Measurements from ENCODE around the gene RABGGTA.
"Not testable (repeated sequence)": the region's sequence is repeated elsewhere in the genome, so short reads cannot be mapped to it uniquely, and the experiment has no call there.

Gene RABGGTA

GRCh38 chr14:24260780-24261157, 10.6 kb downstream of the RABGGTA start:
- DNase-seq (ENCODE audit: low read depth): no peak

DNA sequence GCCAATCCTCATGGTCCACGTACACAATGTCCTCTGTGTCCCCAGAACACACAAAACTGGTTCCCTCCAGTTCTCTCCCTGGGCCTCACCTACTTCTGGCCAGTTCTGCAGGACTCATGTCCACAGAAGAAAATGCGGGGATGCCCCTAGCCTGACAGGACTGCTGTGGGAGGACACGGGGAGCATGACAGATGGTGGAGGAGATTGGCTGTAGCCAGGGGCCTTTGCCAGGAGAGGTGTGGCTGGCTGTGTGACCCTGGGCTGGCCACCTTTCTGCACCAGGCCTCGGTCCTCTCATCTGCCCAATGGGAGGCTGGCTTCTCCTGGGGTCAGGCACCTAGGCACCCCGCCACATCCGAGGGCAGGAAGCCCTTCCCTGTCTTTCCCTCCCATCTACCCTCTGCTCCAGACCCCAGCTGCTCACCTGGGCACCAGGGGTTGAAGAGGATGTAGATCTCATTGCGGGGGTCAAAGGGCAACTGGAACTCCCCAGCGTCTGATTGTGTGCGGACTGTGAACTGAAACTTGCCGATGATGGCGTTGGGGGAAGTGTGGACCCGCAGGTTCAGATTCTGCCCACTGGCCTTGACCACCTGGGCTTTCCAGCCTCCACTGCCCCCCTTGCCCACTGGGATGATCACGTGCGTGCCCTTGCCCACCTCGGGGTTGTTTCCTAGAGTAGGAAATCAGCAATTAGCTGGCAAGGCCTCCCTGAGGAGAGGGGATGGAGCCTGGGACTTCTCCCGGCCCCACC, 11.2 kb downstream of the RABGGTA start:
- DNase-seq (ENCODE audit: low read depth): no peak

DNA sequence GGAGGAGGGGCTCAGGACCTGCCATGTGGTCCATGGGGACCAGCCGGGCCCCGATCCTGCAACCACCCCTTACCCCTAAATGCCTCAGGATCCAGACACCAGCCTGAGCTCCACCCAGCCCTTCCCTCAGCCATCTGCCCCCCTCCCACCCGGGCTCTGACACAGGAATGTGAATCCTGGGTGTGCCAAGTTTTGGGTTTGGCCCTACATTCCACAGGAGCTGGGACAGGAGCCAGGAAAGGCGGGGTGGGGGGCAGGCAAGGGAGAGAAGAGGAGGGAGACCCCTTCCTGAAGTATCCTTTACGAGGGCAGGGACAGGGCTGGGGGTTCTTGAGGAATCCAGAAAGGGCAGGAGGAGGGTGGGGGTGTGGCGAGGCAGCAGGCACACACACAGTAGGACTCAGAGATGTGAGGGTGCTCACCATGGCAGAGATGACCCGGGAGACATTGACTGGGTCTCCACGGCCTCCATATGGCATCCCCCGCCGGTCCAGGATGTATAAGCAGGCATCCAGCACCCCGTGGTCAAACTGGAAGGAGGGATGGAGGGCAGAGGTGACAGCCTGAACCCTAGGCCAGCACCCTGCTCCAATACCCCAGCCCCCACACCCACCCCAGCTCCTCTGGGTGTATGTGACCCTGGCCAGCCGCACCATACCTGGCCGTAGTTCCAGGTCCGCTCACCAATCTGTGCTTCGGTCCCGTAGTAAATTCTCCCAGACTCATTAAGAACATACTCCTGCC, 11.9 kb downstream of the RABGGTA start:
- no peak for DNase-seq (ENCODE audit: low read depth)

DNA sequence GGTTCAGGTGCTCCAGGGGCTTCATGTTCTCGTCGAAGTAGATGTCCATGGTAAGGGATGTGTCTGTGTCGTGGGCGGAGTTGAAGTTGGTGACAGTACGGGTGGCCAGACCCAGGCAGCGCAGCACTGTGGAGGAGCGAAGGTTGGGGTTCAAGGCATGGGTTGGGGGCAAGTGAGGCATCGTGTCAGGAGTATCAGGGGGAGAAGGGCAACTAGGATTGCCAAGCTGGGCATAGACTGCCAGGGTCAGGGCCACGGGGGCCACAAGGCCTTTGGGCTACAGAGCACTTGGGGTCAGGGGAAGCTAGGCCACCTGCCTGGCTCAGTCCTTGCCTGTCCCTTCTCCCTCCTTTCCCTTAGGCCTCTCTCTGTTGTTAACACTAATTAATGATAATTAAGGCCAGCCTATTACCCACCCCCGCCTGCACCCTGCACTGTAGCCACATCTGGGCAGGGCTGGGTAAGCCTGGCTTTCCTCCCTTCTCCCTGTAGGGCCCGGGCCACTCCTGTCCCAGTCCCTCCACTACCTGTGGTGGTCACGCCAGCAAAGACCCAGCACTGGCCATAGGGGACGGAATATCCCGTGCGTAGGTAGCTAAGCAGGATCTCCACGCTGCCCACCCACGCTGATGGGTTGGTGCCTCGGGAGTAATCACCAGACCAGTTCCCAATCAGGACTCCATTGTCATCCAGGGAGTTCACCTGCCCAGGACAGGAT, 12.7 kb downstream of the RABGGTA start:
- DNase-seq (ENCODE audit: low read depth): no peak

- DNase-seq (ENCODE audit: low read depth): no peak
Measured at GRCh38 chr14:24258119-24258518, 13.3 kb downstream of the RABGGTA start.

DNA sequence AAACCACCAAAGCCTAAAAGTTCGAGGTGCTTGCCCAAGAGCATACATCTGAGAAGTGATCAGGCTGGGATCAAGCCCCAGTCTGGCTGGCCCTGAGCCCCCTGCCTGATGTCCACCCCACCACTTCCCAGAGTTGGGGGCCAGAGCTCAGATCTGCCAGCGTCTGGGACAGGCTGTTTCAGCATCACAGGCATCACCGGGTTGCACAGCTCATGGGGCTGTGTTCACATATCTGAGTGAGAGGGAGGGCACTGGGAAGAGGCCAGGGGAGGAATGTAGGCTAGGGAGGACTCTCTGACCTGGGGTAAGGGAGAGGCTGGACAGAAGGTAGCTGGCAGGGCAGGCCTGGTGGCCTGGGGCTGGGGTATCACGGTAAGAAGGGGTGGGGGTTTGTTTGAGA, 14.4 kb downstream of the RABGGTA start:
- DNase-seq (ENCODE audit: low read depth): no peak

DNA sequence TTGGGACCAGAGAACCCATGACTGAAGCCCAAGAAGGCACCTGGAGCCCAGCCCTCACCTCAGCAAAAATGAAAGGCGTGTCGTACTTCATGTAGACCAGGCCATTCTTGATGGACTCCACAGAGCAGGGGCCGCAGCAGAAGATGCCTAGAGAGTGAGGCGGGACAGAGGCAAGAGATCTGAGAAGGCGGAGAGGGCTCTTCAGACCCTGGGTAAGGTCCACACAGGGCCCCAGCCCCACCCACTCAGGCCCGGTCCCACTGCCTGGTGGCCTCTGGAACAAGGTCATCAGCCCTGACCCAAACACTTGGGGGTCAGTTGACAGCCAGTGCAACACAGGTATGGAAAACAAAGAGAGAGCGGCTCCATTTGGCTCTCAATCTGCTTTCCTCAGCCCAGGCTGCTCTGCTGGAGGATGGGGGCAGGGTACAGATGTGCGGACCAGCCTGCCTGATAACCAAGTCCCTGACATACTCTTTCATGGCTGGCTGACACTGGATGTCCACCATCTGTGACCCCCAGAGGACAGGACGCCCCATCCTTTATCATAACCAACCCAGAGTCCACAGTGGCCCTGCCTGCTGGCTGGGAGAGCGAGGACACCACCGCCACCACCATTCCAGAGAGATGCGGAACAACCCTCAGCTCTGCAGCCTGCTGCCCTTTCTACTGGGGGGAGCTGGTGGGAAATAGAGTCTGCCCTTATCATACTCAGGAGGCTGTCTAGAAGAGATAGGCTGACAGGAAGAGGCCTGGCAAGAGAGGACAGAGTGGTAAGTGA, 15.3 kb downstream of the RABGGTA start:
- no peak for DNase-seq (ENCODE audit: low read depth)

GRCh38 chr14:24255438-24255837, 16.0 kb downstream of the RABGGTA start:
- DNase-seq (ENCODE audit: low read depth): no peak

GRCh38 chr14:24254630-24255392, 16.6 kb downstream of the RABGGTA start:
- DNase-seq (ENCODE audit: low read depth): no peak

DNA sequence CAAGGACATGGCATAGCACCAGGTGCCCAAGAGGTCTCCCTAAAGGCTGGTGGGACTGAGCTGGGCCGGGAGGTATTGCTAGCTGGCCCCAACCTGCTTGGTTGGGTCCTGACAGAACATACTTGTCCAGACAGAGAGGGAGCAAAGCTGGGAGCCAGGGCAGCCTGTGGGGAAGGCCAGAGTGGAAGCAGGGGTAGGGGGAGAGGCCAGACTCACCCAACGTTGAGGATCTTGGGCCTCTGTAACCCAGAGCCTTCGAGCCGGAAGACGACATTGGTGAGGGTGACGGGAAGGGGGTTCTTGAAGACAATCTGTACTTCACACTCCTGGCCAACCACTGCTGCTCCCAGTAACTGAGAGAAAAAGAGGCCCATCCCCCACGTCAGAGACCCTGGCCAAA, 17.5 kb downstream of the RABGGTA start:
- DNase-seq (ENCODE audit: low read depth): no peak

DNA sequence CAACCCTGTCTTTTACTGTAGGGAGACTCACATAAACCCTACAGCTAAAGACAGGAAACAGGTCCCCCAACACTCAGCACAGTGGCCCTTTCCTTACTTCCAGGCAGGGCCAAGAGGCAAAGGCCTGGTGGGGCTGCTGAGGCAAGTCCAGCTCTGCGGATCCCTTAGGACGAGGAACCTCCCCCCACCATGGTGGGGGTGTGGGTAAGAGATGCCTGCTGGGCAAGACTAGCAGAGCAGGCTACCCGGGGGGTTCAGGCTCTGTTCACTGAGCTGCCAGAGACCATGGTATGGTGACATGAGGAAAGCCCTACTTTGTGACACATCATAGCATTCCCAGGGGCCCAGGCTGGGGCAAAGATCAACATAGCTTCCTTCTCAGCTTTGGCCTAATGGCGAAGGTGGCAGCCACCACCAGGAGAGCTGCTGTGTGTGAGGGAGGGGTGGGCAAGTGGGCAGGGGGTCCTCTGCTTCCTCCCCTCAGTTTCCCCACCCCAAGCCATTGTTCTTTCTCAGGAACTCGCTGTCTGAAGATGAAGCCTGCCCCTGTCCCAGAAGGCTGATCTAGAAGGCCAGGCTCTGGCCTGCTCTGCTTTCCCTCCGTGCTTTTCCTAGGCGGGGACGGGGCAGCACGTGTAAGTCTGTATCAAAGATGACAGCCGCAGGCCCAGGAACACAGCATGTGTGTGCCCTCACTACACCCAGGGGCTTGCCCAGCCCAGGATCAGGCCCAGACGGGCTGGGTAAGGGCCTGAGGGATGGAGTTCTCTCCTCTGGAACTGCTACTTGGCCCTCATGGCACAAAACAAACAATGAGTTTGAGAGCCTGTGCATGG, 18.9 kb downstream of the RABGGTA start:
- no peak for DNase-seq (ENCODE audit: low read depth)

DNA sequence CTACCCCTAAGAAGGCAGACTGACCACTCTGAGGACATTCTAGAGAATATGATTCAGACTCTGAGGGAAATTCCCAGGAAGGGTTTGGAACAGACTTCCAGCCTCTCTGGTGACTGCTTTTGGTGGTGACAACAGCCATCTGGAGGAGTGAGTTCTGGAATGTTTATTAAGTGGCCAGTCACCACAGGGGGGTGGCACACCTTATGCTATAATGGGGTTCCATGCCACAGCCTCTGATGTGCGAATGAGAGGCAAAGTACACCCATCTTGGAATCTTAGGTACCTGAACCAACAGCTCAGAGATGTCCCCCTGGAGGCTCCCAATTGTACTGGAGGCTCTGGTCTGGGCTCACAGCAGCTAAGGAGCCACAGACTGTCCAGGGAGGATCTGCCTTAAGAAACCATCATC, 19.5 kb downstream of the RABGGTA start:
- DNase-seq (ENCODE audit: low read depth): no peak

DNA sequence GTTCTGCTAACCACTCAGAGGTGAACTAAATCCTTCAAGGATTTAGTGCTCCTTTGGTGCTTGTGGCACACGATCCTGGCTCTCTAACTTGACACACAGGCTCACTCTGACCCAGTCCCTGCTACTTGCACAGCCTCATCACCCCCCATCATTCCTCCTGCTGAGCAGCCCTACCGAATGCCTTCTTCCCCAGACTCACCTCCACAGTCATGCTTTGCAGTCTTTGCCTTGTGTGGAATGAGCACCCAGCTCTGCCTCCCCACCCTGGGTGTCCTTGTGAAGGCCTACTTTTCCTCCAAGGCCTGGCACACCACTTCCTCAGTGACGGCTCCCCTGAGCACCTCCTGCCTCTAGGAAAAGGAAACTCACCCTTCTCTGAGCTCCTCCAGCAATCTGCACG, 21.0 kb downstream of the RABGGTA start:
- no peak for DNase-seq (ENCODE audit: low read depth)

DNA sequence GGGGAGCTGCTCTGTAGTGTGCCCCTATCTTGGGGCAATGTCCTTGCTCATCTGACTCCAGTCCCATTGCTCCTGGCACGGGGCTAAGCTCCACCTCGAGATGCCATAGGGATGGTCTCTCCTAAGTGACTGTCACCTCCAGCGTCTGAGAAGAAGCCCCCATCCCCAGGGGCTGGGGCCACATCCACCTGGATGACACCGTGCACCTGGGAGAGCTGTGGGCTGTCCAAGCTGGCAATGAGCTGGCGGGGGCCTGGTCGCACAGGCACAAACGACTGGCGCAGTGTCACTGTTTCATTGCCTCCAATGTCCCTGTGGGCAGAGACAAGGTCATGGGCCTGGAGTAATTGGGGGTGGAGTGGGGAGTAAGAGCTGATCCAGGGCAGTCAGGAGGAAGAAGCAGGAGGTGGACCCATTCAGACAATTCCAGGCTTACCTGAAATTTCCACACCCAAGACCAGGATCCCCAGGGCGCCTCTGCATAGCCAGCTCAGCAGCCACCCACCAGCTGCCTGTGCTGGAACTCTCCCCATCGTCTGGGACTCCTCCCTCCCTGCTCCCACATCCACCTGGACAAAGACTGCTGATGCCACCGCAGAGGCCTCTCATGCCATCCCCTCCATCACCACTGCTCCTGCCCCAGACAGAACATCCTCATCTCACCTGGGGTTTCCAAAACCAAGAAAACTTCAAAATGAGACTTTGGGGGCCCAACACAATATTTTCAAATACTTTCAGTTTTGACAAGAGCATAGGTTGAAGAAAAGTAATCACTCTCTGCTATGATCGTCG, 22.0 kb downstream of the RABGGTA start:
- DNase-seq (ENCODE audit: low read depth): no peak

GRCh38 chr14:24247422-24247821, 24.0 kb downstream of the RABGGTA start:
- no peak for DNase-seq (ENCODE audit: low read depth)

DNA sequence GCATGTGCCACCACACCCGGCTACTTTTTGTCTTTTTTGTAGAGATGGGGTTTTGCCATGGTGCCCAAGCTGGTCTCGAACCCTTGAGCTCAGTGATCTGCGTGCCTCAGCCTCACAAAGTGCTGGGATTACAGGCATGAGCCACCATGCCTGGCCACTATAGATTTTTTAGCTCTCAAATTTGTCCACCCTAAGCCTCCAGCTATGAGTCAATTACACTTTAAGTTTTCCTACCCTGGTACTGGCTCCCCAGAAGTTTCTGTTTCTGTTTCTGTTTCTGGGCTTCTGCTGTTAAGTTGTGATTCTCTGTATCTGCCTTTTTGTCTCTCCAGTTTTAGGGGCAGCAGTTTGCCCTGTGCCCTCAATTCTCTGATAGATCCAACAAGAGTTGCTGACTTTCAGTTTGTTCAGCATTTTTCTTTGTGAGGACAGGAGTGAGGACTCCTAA, 24.6 kb downstream of the RABGGTA start:
- no peak for DNase-seq (ENCODE audit: low read depth)

GRCh38 chr14:24245350-24245749, 26.0 kb downstream of the RABGGTA start:
- DNase-seq (ENCODE audit: low read depth): not testable (repeated sequence)

DNA sequence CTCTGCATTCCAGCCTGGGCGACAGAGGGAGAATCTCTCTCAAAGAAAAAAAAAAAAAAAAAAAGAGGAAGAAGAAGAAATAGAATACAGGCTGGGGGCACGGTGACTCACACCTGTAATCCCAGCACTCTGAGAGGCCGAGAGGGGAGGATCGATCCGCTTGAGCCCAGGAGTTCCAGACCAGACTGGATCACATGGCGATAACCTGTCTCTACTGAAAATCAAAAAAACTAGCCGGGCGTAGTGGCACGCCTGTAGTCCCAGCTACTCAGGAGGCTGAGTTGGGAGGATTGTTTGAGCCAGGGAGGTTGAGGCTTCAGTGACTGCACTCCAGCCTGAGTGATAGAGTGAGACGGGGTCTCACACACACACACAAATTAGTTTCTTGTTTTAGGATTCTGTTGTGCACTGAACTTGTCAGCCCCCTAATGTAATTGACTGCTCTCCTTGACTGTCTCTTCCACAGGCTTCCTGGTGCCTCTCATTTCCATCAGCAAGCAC, 28.0 kb downstream of the RABGGTA start:
- DNase-seq (ENCODE audit: low read depth): no peak

DNA sequence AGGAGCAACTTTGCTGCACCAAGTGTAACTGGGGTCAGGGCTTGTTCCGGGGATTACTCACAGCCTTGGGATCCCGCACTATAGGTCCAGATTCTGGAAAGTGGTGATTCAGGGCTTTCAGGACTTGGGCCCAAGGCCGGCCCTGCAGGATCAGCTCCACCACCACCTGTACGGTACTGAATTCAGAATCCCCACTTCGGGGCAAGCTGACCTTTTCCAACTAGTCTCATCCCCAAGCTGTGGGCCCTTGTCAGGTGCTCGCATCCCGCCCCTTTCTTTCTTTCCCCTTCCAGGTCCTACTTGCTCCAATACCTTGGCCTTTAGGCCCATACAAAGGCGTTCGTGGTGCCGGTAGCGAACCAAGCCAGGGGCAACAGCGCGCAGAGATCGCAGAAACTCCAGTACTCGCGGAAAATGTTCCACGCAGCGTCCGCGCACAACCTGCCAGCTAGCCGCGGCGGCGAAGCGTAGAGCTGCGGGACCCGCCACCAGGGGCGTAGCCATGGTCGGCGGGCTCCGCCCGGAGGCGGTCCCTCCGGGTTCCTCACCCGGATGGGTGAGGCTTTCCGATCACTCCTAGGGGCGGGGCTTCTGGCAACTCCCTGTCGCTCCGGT, 29.5 kb downstream of the RABGGTA start:
- peak; percentile 90 for DNase-seq (ENCODE audit: low read depth)
